ENCODE results near the gene GIMAP7. TPM values are rescaled to one million over a fixed set of nuclear protein-coding genes. Genes with fewer than 3 reads are reported as not detected.

The GIMAP7 gene
- total and polyA plus RNA-seq, 4 experiments from 2014 or later = 464 to 1,096 (median 517) TPM

DNA sequence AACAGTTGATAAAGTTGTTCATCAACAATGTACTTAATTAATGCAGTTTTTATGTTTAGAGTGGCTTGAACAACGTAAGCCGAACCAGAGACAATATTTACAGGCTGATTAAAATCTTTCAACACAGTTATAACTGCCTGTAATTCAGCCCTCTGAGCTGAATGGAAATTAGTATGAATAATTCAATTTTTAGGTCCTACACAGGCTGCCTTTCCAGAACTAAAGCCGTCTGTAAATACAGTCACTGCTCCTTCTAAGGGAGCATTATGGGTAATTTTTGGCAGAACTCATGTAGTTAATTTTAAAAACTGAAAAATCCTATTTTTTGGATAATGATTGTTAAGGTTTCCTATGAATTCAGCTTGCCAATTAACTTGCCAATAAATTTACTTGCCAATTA lies 49.9 kb downstream of the GIMAP7 start:
- intact Hi-C loops (cut with micrococcal nuclease) = no loop called here
- no peak for DNase-seq
- CTCF ChIA-PET (ENCODE audit: partially characterized antibody) = interaction anchor here (0.9 to 4.3 kb wide), 6 partner anchors 19 to 192 kb away, joined by 3 to 25 read pairs (median 3); no protein-coding TSS in a partner anchor
- Histone ChIP-seq H3K36me3 (ENCODE audit: insufficient read depth, low read length) (no peaks in the 10 kb centered on the region), H3K27me3 (ENCODE audit: insufficient read depth, low read length) (no peaks in the 10 kb centered on the region), H3K9me3 (ENCODE audit: control insufficient read depth in 1 of 2, low read length in 2 of 2) (no peaks in the 10 kb centered on the region), H3K4me1 (ENCODE audit: insufficient read depth, low read length) (peaks cover 63% of the 10 kb centered on the region), H3K27ac (ENCODE audit: low read depth, low read length) (peak overlapping the region; percentile 70), H3K4me3 (ENCODE audit: low read length in 2 of 2) (no peak overlapping the region)
- Mint-ChIP-seq H3K4me1 (peaks cover 50 to 85% (median 67%) of the 10 kb centered on the region in 4 donors), H3K9me3 (peaks cover 0 to 47% (median 34%) of the 10 kb centered on the region in 8 donors), H3K4me3 (peak overlapping the region; percentile 56 to 84 (median 80)), H3K27ac (peak overlapping the region; percentile 80 to 94 (median 92)), H3K27me3 (no peaks in the 10 kb centered on the region), H3K36me3 (peaks cover 40 to 43% of the 10 kb centered on the region in 2 donors)
- POLR2A ChIA-PET (ENCODE audit: partially characterized antibody) = interaction anchor here (1.0 to 16.1 kb wide), 19 partner anchors 11 to 663 kb away, joined by 3 to 777 read pairs (median 7); partner anchors contain the start of genes ABCF2, GIMAP1, GIMAP6 and GIMAP7

DNA sequence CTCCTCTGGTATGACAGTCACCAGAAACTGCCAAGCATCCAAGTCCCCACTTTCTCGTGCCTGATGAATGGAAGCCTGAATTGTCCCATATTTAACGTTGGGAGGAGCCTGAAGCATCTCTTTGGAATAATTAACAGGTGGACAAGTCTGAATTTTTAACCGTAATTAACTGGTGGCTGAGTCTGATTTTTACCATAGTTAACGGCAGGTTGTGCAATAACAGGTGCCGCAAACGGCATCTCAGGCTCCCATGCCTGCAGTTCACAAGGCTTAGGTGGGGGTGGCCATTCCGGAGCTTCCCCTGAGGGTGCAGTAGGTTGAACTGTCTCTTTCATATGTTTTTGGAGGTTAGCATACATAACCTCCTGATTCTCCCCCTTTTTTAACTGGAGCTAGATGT lies 50.6 kb downstream of the GIMAP7 start:
- peaks cover 4% of the 10 kb centered on the region for H3K36me3 ChIP-seq (ENCODE audit: insufficient read depth, low read length)
- H3K9me3 Mint-ChIP-seq = peaks cover 0 to 47% (median 34%) of the 10 kb centered on the region in 8 donors
- ChIA-PET CTCF (ENCODE audit: partially characterized antibody) (interaction anchor here (0.9 to 7.1 kb wide), 6 partner anchors 14 to 192 kb away, joined by 3 to 107 read pairs (median 3); partner anchors contain the start of gene GIMAP8), POLR2A (ENCODE audit: partially characterized antibody) (interaction anchor here (1.1 to 16.1 kb wide), 14 partner anchors 11 to 662 kb away, joined by 4 to 777 read pairs (median 24); partner anchors contain the start of genes ABCF2, GIMAP1, GIMAP6 and GIMAP7)
- H3K27me3 Mint-ChIP-seq = no peaks in the 10 kb centered on the region
- no peak overlapping the region for H3K4me3 ChIP-seq (ENCODE audit: low read length in 2 of 2)
- H3K4me1 Mint-ChIP-seq = peaks cover 52 to 91% (median 69%) of the 10 kb centered on the region in 4 donors
- H3K27ac ChIP-seq (ENCODE audit: low read depth, low read length) = peak overlapping the region; percentile 70
- H3K27ac Mint-ChIP-seq = peak overlapping the region; percentile 78 to 94 (median 87)
- peaks cover 69% of the 10 kb centered on the region for H3K4me1 ChIP-seq (ENCODE audit: insufficient read depth, low read length)
- peak in 1 of 5 donors; percentile 33 for DNase-seq
- intact Hi-C loops (cut with micrococcal nuclease) = loop anchor here (5.0 kb wide), 1 partner anchor 42 kb away; no protein-coding TSS in a partner anchor
- peak overlapping the region; percentile 37 to 78 (median 69) for H3K4me3 Mint-ChIP-seq
- H3K9me3 ChIP-seq (ENCODE audit: control insufficient read depth in 1 of 2, low read length in 2 of 2) = peaks cover under 1 to 3% of the 10 kb centered on the region in 2 donors
- peaks cover 42 to 45% of the 10 kb centered on the region in 2 donors for H3K36me3 Mint-ChIP-seq
- no peaks in the 10 kb centered on the region for H3K27me3 ChIP-seq (ENCODE audit: insufficient read depth, low read length)

DNA sequence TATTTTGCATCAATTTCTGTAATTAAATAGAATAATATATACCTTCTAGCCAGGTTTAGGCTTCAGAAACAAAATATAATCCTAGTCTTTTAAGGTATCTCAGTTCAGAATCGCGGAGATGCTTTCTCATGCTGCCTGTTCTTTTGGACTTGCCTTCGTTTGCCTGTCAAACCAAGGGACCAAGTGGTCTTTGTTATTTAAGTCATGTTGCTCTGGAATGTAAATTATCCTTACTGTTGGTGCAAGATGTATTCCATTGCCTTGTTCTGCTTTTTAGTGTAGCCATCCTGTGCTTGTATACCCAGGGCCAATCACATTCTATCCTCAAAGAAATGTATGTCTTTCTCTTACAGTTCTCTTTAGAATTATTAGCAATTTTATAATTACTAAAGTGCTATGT lies 51.5 kb downstream of the GIMAP7 start:
- H3K27ac Mint-ChIP-seq = peak overlapping the region; percentile 86 to 99 (median 95)
- H3K36me3 Mint-ChIP-seq = peaks cover 45 to 46% of the 10 kb centered on the region in 2 donors
- H3K9me3 Mint-ChIP-seq = peaks cover 0 to 47% (median 35%) of the 10 kb centered on the region in 8 donors
- no peaks in the 10 kb centered on the region for H3K27me3 ChIP-seq (ENCODE audit: insufficient read depth, low read length)
- no peaks in the 10 kb centered on the region for H3K27me3 Mint-ChIP-seq
- H3K4me3 ChIP-seq (ENCODE audit: low read length in 2 of 2) = peak overlapping the region in 1 of 2 donors; percentile 92
- CTCF ChIA-PET (ENCODE audit: partially characterized antibody) = interaction anchor here (1.0 to 7.1 kb wide), 7 partner anchors 15 to 189 kb away, joined by 3 to 107 read pairs (median 21); partner anchors contain the start of genes GIMAP7 and GIMAP8
- DNase-seq = no peak
- peak overlapping the region; percentile 98 to 100 (median 100) for H3K4me3 Mint-ChIP-seq
- H3K4me1 Mint-ChIP-seq = peaks cover 53 to 91% (median 68%) of the 10 kb centered on the region in 4 donors
- peak overlapping the region; percentile 70 for H3K27ac ChIP-seq (ENCODE audit: low read depth, low read length)
- intact Hi-C loops (cut with micrococcal nuclease) = loop anchor here (5.0 kb wide), 1 partner anchor 41 kb away; no protein-coding TSS in a partner anchor
- peaks cover 10 to 11% of the 10 kb centered on the region in 2 donors for H3K9me3 ChIP-seq (ENCODE audit: control insufficient read depth in 1 of 2, low read length in 2 of 2)
- peaks cover 78% of the 10 kb centered on the region for H3K4me1 ChIP-seq (ENCODE audit: insufficient read depth, low read length)
- POLR2A ChIA-PET (ENCODE audit: partially characterized antibody) = interaction anchor here (2.0 to 16.1 kb wide), 15 partner anchors 12 to 189 kb away, joined by 20 to 777 read pairs (median 107); partner anchors contain the start of genes GIMAP1, GIMAP2, GIMAP5 and GIMAP6
- peaks cover 13% of the 10 kb centered on the region for H3K36me3 ChIP-seq (ENCODE audit: insufficient read depth, low read length)

DNA sequence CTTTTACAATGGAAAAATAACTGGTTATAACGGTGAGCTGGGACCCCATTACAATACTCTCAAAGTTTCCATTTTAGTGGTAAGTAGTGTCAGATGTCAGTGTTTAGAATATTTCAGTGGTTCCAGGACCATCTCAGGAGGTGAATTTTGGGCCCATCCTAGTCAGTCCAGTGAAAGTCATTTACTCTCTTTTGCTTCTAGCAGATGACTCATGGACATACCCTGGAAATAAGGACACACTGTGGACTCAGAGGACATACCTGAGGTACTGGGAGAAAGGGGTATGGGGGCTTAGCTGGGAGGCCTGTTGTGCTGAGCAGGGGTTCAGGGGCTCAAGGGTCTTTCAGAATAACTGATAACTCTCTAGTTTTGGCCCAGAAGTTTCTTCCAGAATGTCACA lies 51.9 kb downstream of the GIMAP7 start:
- peak in 1 of 5 donors; percentile 29 for DNase-seq
- peak overlapping the region; percentile 92 to 96 for H3K4me3 ChIP-seq (ENCODE audit: low read length in 2 of 2)
- peaks cover 17% of the 10 kb centered on the region for H3K36me3 ChIP-seq (ENCODE audit: insufficient read depth, low read length)
- ChIA-PET CTCF (ENCODE audit: partially characterized antibody) (interaction anchor here (1.0 to 7.1 kb wide), 15 partner anchors 12 to 189 kb away, joined by 3 to 107 read pairs (median 13); partner anchors contain the start of genes GIMAP1, GIMAP6, GIMAP7 and GIMAP8), POLR2A (ENCODE audit: partially characterized antibody) (interaction anchor here (0.7 to 16.1 kb wide), 32 partner anchors 8 to 198 kb away, joined by 3 to 777 read pairs (median 30); partner anchors contain the start of genes GIMAP1, GIMAP2, GIMAP5 and GIMAP6)
- H3K36me3 Mint-ChIP-seq = peaks cover 47 to 48% of the 10 kb centered on the region in 2 donors
- H3K9me3 ChIP-seq (ENCODE audit: control insufficient read depth in 1 of 2, low read length in 2 of 2) = peaks cover 14 to 15% of the 10 kb centered on the region in 2 donors
- peak overlapping the region; percentile 98 to 100 (median 100) for H3K4me3 Mint-ChIP-seq
- no peaks in the 10 kb centered on the region for H3K27me3 ChIP-seq (ENCODE audit: insufficient read depth, low read length)
- H3K27me3 Mint-ChIP-seq = no peaks in the 10 kb centered on the region
- H3K4me1 ChIP-seq (ENCODE audit: insufficient read depth, low read length) = peaks cover 78% of the 10 kb centered on the region
- H3K4me1 Mint-ChIP-seq = peaks cover 50 to 86% (median 66%) of the 10 kb centered on the region in 4 donors
- intact Hi-C loops (cut with micrococcal nuclease) = loop anchor here (5.0 kb wide), 1 partner anchor 41 kb away; no protein-coding TSS in a partner anchor
- H3K27ac ChIP-seq (ENCODE audit: low read depth, low read length) = peak overlapping the region; percentile 70
- peaks cover 0 to 47% (median 36%) of the 10 kb centered on the region in 8 donors for H3K9me3 Mint-ChIP-seq
- peak overlapping the region; percentile 86 to 99 (median 95) for H3K27ac Mint-ChIP-seq

DNA sequence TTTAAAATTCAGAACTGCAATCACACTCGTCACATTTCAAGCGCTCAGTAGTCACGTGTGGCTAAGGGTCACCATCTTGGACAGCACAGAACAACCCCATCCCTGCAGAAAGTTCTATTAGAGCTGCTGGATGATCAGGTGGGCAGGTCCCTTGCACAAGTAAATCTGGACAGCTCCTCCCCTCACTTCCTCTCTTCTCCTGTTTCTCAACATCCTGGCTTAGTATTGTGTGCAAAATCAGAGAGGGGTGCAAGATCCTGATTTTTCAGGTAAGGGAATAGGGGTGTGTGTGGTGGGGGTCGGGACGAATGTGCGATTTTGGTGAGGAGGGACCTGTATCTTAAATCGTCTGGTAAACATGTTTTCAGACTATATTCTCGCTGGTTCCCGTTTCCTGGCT lies 52.5 kb downstream of the GIMAP7 start, which contains the start of gene GIMAP4:
Gene GIMAP4, plus strand, starts transcription at position 222 of the 400 bp plus-strand sequence. CDS start 2,512 bp downstream, outside the sequence.
- peak within 1 kb of the TSS; percentile 70 for H3K27ac ChIP-seq (ENCODE audit: low read depth, low read length)
- POLR2A ChIA-PET (ENCODE audit: partially characterized antibody) = interaction anchor here (0.7 to 16.1 kb wide), 37 partner anchors 8 to 447 kb away, joined by 3 to 777 read pairs (median 21); partner anchors contain the start of genes GIMAP1, GIMAP2, GIMAP5 and GIMAP6
- peak within 1 kb of the TSS; percentile 98 to 100 (median 100) for H3K4me3 Mint-ChIP-seq
- peak in 4 of 5 donors; percentile 35 to 50 (median 37) for DNase-seq
- H3K9me3 ChIP-seq (ENCODE audit: control insufficient read depth in 1 of 2, low read length in 2 of 2) = peaks cover 20 to 21% of the 10 kb centered on the region in 2 donors
- H3K27me3 Mint-ChIP-seq = no peaks in the 10 kb centered on the region
- peak within 1 kb of the TSS; percentile 92 to 96 for H3K4me3 ChIP-seq (ENCODE audit: low read length in 2 of 2)
- H3K9me3 Mint-ChIP-seq = peaks cover 0 to 47% (median 39%) of the 10 kb centered on the region in 8 donors
- peaks cover 49 to 80% (median 63%) of the 10 kb centered on the region in 4 donors for H3K4me1 Mint-ChIP-seq
- H3K27ac Mint-ChIP-seq = peak within 1 kb of the TSS; percentile 86 to 99 (median 96)
- H3K36me3 Mint-ChIP-seq = peaks cover 49 to 51% of the 10 kb centered on the region in 2 donors
- CTCF ChIA-PET (ENCODE audit: partially characterized antibody) = interaction anchor here (0.9 to 7.1 kb wide), 22 partner anchors 13 to 188 kb away, joined by 3 to 107 read pairs (median 6); partner anchors contain the start of genes GIMAP1, GIMAP2, GIMAP6 and GIMAP7
- H3K27me3 ChIP-seq (ENCODE audit: insufficient read depth, low read length) = no peaks in the 10 kb centered on the region
- intact Hi-C loops (cut with micrococcal nuclease) = loop anchor here (5.0 kb wide), 1 partner anchor 40 kb away; no protein-coding TSS in a partner anchor
- peaks cover 73% of the 10 kb centered on the region for H3K4me1 ChIP-seq (ENCODE audit: insufficient read depth, low read length)
- peaks cover 23% of the 10 kb centered on the region for H3K36me3 ChIP-seq (ENCODE audit: insufficient read depth, low read length)

DNA sequence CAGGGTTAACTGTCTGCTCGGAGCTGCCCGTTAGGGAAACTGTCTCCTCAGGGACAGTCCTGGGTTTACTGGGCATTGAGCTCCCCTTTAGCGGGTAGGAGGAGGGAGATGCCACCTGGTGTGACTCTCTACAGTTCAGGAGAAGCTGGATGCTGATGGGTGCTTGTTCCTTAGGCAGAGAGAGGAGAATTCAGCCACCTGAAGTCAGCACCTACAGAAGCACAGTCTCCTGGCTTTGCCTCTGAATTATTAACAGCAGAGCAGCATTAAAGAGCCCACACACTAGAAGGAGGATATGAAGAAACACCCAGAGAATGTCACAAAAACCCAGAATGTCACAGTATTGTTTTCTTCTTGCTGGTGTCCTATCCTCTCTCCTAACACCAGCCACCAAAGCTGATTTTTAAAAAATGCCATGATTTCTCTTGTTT lies 53.2 kb downstream of the GIMAP7 start:
- peak overlapping the region; percentile 86 to 99 (median 96) for H3K27ac Mint-ChIP-seq
- peak overlapping the region; percentile 70 for H3K27ac ChIP-seq (ENCODE audit: low read depth, low read length)
- no peaks in the 10 kb centered on the region for H3K27me3 Mint-ChIP-seq
- ChIA-PET CTCF (ENCODE audit: partially characterized antibody) (interaction anchor here (0.6 to 7.1 kb wide), 23 partner anchors 15 to 310 kb away, joined by 3 to 107 read pairs (median 6); partner anchors contain the start of genes GIMAP1, GIMAP2, GIMAP6 and GIMAP7), POLR2A (ENCODE audit: partially characterized antibody) (interaction anchor here (0.6 to 16.1 kb wide), 40 partner anchors 9 to 446 kb away, joined by 3 to 777 read pairs (median 16); partner anchors contain the start of genes GIMAP1, GIMAP2, GIMAP5 and GIMAP6)
- peaks cover 65% of the 10 kb centered on the region for H3K4me1 ChIP-seq (ENCODE audit: insufficient read depth, low read length)
- peaks cover 46 to 80% (median 65%) of the 10 kb centered on the region in 4 donors for H3K4me1 Mint-ChIP-seq
- DNase-seq = peak in 1 of 5 donors; percentile 19
- peaks cover 29% of the 10 kb centered on the region for H3K36me3 ChIP-seq (ENCODE audit: insufficient read depth, low read length)
- H3K27me3 ChIP-seq (ENCODE audit: insufficient read depth, low read length) = no peaks in the 10 kb centered on the region
- peak overlapping the region; percentile 98 to 100 (median 100) for H3K4me3 Mint-ChIP-seq
- intact Hi-C loops (cut with micrococcal nuclease) = loop anchor here (1.0 to 5.0 kb wide), 8 partner anchors 12 to 187 kb away; partner anchors contain the start of gene GIMAP2
- peaks cover 56 to 58% of the 10 kb centered on the region in 2 donors for H3K36me3 Mint-ChIP-seq
- H3K9me3 Mint-ChIP-seq = peaks cover 0 to 52% (median 44%) of the 10 kb centered on the region in 8 donors
- peak overlapping the region; percentile 92 to 96 for H3K4me3 ChIP-seq (ENCODE audit: low read length in 2 of 2)
- peaks cover 23 to 28% of the 10 kb centered on the region in 2 donors for H3K9me3 ChIP-seq (ENCODE audit: control insufficient read depth in 1 of 2, low read length in 2 of 2)
